Measurements from ENCODE around the gene CAB39L.

GRCh38 chr13:49351871-49352270, 92.0 kb downstream of the CAB39L start:
- TF ChIP-seq CTCF (optimal IDR thresholded peaks at IDR 0.05 in 1 of 3, IDR thresholded peaks at IDR 0.05 in 1 of 3, conservative IDR thresholded peaks at IDR 0.05 in 1 of 3; ENCODE audit: extremely low read depth in 1 of 3, insufficient read depth in 2 of 3, low read length in 3 of 3) (no peak), EZH2 (IDR thresholded peaks at IDR 0.05; ENCODE audit: low read length) (no peak)

Measured in keratinocyte (primary cell).